Uterus (tissue), 4 donors: Measurements from ENCODE around the gene C1QTNF6. TPM values are rescaled to one million over a fixed set of nuclear protein-coding genes. Genes with fewer than 3 reads are reported as not detected.

Source experiments
- DNase-seq, 2 donors: peaks; one replicate each; pipeline ENCODE4 v3.0.0-alpha.2; 2019 to 2020
- H3K27ac ChIP-seq, 2 donors: fragments of 200-600 bp; sonication (generic); 1 replicate in 1 of 2; 2 replicates in 1 of 2; pipeline ENCODE4 v1.5.1; 2016 to 2018
- H3K27me3 ChIP-seq, 2 donors: fragments of 200-600 bp; sonication (generic); one replicate each; pipeline ENCODE4 v1.5.1; 2018 to 2019; ENCODE audit warnings: control low read depth in 1 of 2
- H3K36me3 ChIP-seq, 2 donors: fragments of 200-600 bp; sonication (generic); one replicate each; pipeline ENCODE4 v1.5.1; 2019; ENCODE audit warnings: control low read depth in 1 of 2
- H3K4me1 ChIP-seq, 2 donors: fragments of 200-600 bp; sonication (generic); one replicate each; pipeline ENCODE4 v1.5.1; 2018 to 2019; ENCODE audit warnings: control low read depth in 1 of 2
- H3K4me3 ChIP-seq, 2 donors: fragments of 200-600 bp; sonication (generic); 1 replicate in 1 of 2; 2 replicates in 1 of 2; pipeline ENCODE4 v1.5.1; 2018 to 2019; ENCODE audit warnings: mild to moderate bottlenecking in 1 of 2
- H3K9me3 ChIP-seq, 2 donors: fragments of 200-600 bp; sonication (generic); one replicate each; pipeline ENCODE4 v1.5.1; 2019; ENCODE audit warnings: control low read depth in 1 of 2
- CTCF ChIP-seq, 4 experiments: fragments of 200-600 bp in 2 of 4; fragments of 450-650 bp in 2 of 4; sonication (generic) in 2 of 4; IDR thresholded peaks; one replicate each; pipeline ENCODE4 v1.5.1; 2016 to 2019; ENCODE audit warnings: antibody characterized with exemption in 4 of 4, mild to moderate bottlenecking in 2 of 4, moderate library complexity in 1 of 4
- POLR2A ChIP-seq, 2 donors: fragments of 450-650 bp; IDR thresholded peaks; one replicate each; pipeline ENCODE4 v1.6.1; 2016; ENCODE audit warnings: antibody characterized with exemption in 2 of 2, mild to moderate bottlenecking in 1 of 2, moderate library complexity in 1 of 2
- intact Hi-C: fragments of 100-400 bp; cut with DNase I; formaldehyde crosslinking; loops from one replicate; pipeline ENCODE4 v1.15.1; 2023; ENCODE audit warnings: low total_unique reads
- total RNA-seq, 4 donors: library from RNA; depleted of rRNA in 3 of 4; stranded (reverse); fragments of >200 nt in 3 of 4; gene quantifications; one replicate each; pipeline versions ENCODE4 v1.1.0 to v1.2.4, GENCODE V29; 2014 to 2023
- donor health status: DM: yes; HTN: yes; CAD: no.

C1QTNF6 gene
- total RNA-seq, 4 donors from 2014 or later = 0.29 to 16.0 (median 3.1) TPM

GRCh38 chr22:37156686-37157435 is 31.2 kb downstream of the C1QTNF6 start:
- Histone ChIP-seq H3K4me3 (no peak overlapping the region), H3K27me3 (no peaks in the 10 kb centered on the region), H3K36me3 (no peaks in the 10 kb centered on the region), H3K9me3 (no peaks in the 10 kb centered on the region), H3K4me1 (no peaks in the 10 kb centered on the region), H3K27ac (no peak overlapping the region)
- intact Hi-C loops = no loop called here
- TF ChIP-seq CTCF (IDR thresholded peaks at IDR 0.05) = no peak
- TF ChIP-seq POLR2A (IDR thresholded peaks at IDR 0.05) = no peak
- no peak for DNase-seq

- TF ChIP-seq CTCF (IDR thresholded peaks at IDR 0.05) = no peak
- no peak for TF ChIP-seq POLR2A (IDR thresholded peaks at IDR 0.05)
- intact Hi-C loops = no loop called here
- Histone ChIP-seq H3K4me1 (no peaks in the 10 kb centered on the region), H3K4me3 (no peak overlapping the region), H3K36me3 (no peaks in the 10 kb centered on the region), H3K27me3 (no peaks in the 10 kb centered on the region), H3K27ac (no peak overlapping the region), H3K9me3 (no peaks in the 10 kb centered on the region)
- no peak for DNase-seq
These were observed 32.1 kb downstream of the C1QTNF6 start for GRCh38 chr22:37155971-37156370.

- no peaks in the 10 kb centered on the region for H3K4me1 ChIP-seq
- H3K27ac ChIP-seq = no peak overlapping the region
- no peak for DNase-seq
- no peaks in the 10 kb centered on the region for H3K36me3 ChIP-seq
- no peak overlapping the region for H3K4me3 ChIP-seq
- H3K27me3 ChIP-seq = no peaks in the 10 kb centered on the region
- intact Hi-C loops = no loop called here
- H3K9me3 ChIP-seq = peaks cover 0 to 3% of the 10 kb centered on the region in 2 donors
- no peak for TF ChIP-seq POLR2A (IDR thresholded peaks at IDR 0.05)
- TF ChIP-seq CTCF (IDR thresholded peaks at IDR 0.05) = no peak
These were observed 32.9 kb downstream of the C1QTNF6 start for GRCh38 chr22:37154925-37155712.

- Histone ChIP-seq H3K27ac (no peak overlapping the region), H3K9me3 (peaks cover 0 to 3% of the 10 kb centered on the region in 2 donors), H3K4me1 (no peaks in the 10 kb centered on the region), H3K27me3 (no peaks in the 10 kb centered on the region), H3K36me3 (no peaks in the 10 kb centered on the region), H3K4me3 (no peak overlapping the region)
- intact Hi-C loops = no loop called here
- TF ChIP-seq CTCF (IDR thresholded peaks at IDR 0.05) = no peak
- TF ChIP-seq POLR2A (IDR thresholded peaks at IDR 0.05) = no peak
- DNase-seq = no peak
These were observed 34.1 kb downstream of the C1QTNF6 start for GRCh38 chr22:37153901-37154300.

- TF ChIP-seq POLR2A (IDR thresholded peaks at IDR 0.05) (no peak), CTCF (IDR thresholded peaks at IDR 0.05) (no peak)
- Histone ChIP-seq H3K36me3 (no peaks in the 10 kb centered on the region), H3K9me3 (peaks cover 0 to 3% of the 10 kb centered on the region in 2 donors), H3K27ac (no peak overlapping the region), H3K4me1 (no peaks in the 10 kb centered on the region), H3K27me3 (no peaks in the 10 kb centered on the region), H3K4me3 (no peak overlapping the region)
- DNase-seq = no peak
- intact Hi-C loops = no loop called here
These were observed 36.6 kb downstream of the C1QTNF6 start for GRCh38 chr22:37151401-37151800.
